Kidney (tissue), 14 donors: ENCODE measurements around the gene HES3. TPM values are rescaled to one million over a fixed set of nuclear protein-coding genes. Genes with fewer than 3 reads are reported as not detected.

Source experiments
- DNase-seq, 5 donors: peaks; one replicate each; pipeline ENCODE4 v3.0.0-alpha.2; 2013 to 2020
- FAIRE-seq: peaks from 2 replicates; lab custom pipeline; 2012; peaks lifted over from hg19 to GRCh38; lab: Jason Lieb, UNC
- H3K27ac ChIP-seq, 2 donors: one replicate each; pipeline ENCODE4 v1.7.0; 2013; ENCODE audit warnings: low read depth in 2 of 2, low read length in 2 of 2, inconsistent platforms in 1 of 2
- H3K27me3 ChIP-seq: one replicate; pipeline ENCODE4 v1.7.1; 2013; ENCODE audit warnings: low read length, inconsistent platforms; ENCODE audit not compliant: control insufficient read depth, insufficient read depth
- H3K36me3 ChIP-seq, 3 donors: one replicate each; pipeline versions ENCODE4 v1.7.0 to v1.7.1; 2013; ENCODE audit warnings: low read length in 3 of 3, control low read depth in 1 of 3, inconsistent platforms in 1 of 3; ENCODE audit not compliant: insufficient read depth in 3 of 3, control insufficient read depth in 2 of 3
- H3K4me1 ChIP-seq, 3 donors: one replicate each; pipeline versions ENCODE4 v1.7.0 to v1.7.1; 2013; ENCODE audit warnings: low read length in 3 of 3, inconsistent platforms in 1 of 3, low read depth in 1 of 3; ENCODE audit not compliant: control insufficient read depth in 2 of 3, insufficient read depth in 2 of 3
- H3K4me3 ChIP-seq, 3 donors: one replicate each; pipeline versions ENCODE4 v1.7.0 to v1.8.1; 2013; ENCODE audit warnings: low read length in 3 of 3, control low read depth in 1 of 3, inconsistent platforms in 1 of 3
- H3K9ac ChIP-seq, 3 donors: one replicate each; pipeline versions ENCODE4 v1.7.0 to v1.7.1; 2013; ENCODE audit warnings: low read length in 3 of 3, control low read depth in 1 of 3, inconsistent platforms in 1 of 3
- H3K9me3 ChIP-seq, 3 donors: one replicate each; pipeline versions ENCODE4 v1.7.0 to v1.7.1; 2013; ENCODE audit warnings: low read length in 3 of 3, control low read depth in 1 of 3, inconsistent platforms in 1 of 3; ENCODE audit not compliant: control insufficient read depth in 2 of 3, insufficient read depth in 1 of 3
- intact Hi-C: fragments of 100-400 bp; cut with DNase I; formaldehyde crosslinking; loops from one replicate; pipeline ENCODE4 v1.11.1; 2022
- polyA plus RNA-seq: library from polyadenylated mRNA; stranded (reverse); fragments of 350-450 nt; fragmentation: Illumina TruSeq; extraction: RNeasy Lipid Tissue Mini Kit (QIAGEN cat#74804); gene quantifications from one replicate; pipeline ENCODE4 v1.2.3, GENCODE V29; 2014; ENCODE audit warnings: low read depth, low replicate concordance; ENCODE audit not compliant: insufficient read depth
- total RNA-seq: library from RNA; stranded (reverse); fragmentation: NEBNext Ultra II Directional; extraction: Animal tissue kit (Norgen Biotek cat#: 25700); gene quantifications from one replicate; pipeline ENCODE4 v1.2.1, GENCODE V29; 2021
- TF ChIP-seq, protein P1 (sequence below): IDR thresholded peaks from 3 replicates; pipeline ENCODE4 v1.5.1; 2012; ENCODE audit warnings: mild to moderate bottlenecking, moderate library complexity, borderline replicate concordance; ENCODE audit not compliant: insufficient read depth; ENCODE audit errors: extremely low read depth
- donor health status: control.
- donor health status: control.
- donor health status: control.
- donor health status: control.
- donor health status: control.
- donor health status: DM: yes; HTN: yes; CAD: no.
- donor health status: Normal renal cell carcinoma (clear cell type).

Gene HES3
- total and polyA plus RNA-seq, 2 donors from 2014 or later = not detected

DNA sequence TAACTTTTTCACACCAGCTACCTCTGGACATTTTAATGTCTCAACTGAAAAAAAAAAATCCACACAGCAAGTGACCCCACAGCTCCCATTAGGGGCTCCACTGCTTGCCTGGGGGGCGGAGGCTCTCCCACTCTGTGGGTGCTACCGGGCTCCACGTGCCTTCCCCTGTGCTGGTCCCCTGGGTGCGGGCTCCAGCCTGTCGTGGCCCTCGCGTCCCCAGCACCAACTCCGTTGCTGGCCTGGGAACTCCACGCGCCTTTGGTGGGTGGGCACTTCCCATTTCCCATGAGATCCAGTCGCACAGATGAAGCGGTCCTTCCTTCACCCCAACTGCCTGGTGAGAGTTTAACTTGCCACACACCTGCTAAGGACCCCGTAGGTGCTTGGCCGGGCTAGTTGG is 44.0 kb downstream of the HES3 start:
- no peak overlapping the region for H3K9ac ChIP-seq
- H3K4me1 ChIP-seq = no peaks in the 10 kb centered on the region
- no peaks in the 10 kb centered on the region for H3K9me3 ChIP-seq
- intact Hi-C loops = no loop called here
- TF ChIP-seq, protein P1, sequence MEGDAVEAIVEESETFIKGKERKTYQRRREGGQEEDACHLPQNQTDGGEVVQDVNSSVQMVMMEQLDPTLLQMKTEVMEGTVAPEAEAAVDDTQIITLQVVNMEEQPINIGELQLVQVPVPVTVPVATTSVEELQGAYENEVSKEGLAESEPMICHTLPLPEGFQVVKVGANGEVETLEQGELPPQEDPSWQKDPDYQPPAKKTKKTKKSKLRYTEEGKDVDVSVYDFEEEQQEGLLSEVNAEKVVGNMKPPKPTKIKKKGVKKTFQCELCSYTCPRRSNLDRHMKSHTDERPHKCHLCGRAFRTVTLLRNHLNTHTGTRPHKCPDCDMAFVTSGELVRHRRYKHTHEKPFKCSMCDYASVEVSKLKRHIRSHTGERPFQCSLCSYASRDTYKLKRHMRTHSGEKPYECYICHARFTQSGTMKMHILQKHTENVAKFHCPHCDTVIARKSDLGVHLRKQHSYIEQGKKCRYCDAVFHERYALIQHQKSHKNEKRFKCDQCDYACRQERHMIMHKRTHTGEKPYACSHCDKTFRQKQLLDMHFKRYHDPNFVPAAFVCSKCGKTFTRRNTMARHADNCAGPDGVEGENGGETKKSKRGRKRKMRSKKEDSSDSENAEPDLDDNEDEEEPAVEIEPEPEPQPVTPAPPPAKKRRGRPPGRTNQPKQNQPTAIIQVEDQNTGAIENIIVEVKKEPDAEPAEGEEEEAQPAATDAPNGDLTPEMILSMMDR = no peak
- no peak overlapping the region for H3K27ac ChIP-seq
- FAIRE-seq = no peak
- H3K36me3 ChIP-seq = no peaks in the 10 kb centered on the region
- no peaks in the 10 kb centered on the region for H3K27me3 ChIP-seq
- H3K4me3 ChIP-seq = no peak overlapping the region
- peak in 1 of 5 donors; percentile 66 for DNase-seq

GRCh38 chr1:6288665-6289064 is 44.7 kb downstream of the HES3 start:
- Histone ChIP-seq H3K4me1 (no peaks in the 10 kb centered on the region), H3K27me3 (no peaks in the 10 kb centered on the region), H3K27ac (no peak overlapping the region), H3K4me3 (no peak overlapping the region), H3K9me3 (no peaks in the 10 kb centered on the region), H3K36me3 (no peaks in the 10 kb centered on the region), H3K9ac (no peak overlapping the region)
- TF ChIP-seq, protein P1 = no peak
- intact Hi-C loops = no loop called here
- DNase-seq = no peak
- FAIRE-seq = no peak

GRCh38 chr1:6292102-6292501 is 48.1 kb downstream of the HES3 start:
- intact Hi-C loops = no loop called here
- H3K27me3 ChIP-seq = no peaks in the 10 kb centered on the region
- H3K9me3 ChIP-seq = no peaks in the 10 kb centered on the region
- no peak overlapping the region for H3K4me3 ChIP-seq
- DNase-seq (no peak), FAIRE-seq (no peak)
- H3K36me3 ChIP-seq = peaks cover 0 to 3% (median 0%) of the 10 kb centered on the region in 3 donors
- no peaks in the 10 kb centered on the region for H3K4me1 ChIP-seq
- no peak overlapping the region for H3K9ac ChIP-seq
- H3K27ac ChIP-seq = no peak overlapping the region
- TF ChIP-seq, protein P1 = no peak
